A549 (cell line): ENCODE data around the gene VAV3.

ENCODE experiments used
- POLR2A ChIP-seq: IDR thresholded peaks from 2 replicates; pipeline ENCODE4 v1.6.1; 2012; ENCODE audit warnings: mild to moderate bottlenecking, low read length
- RNF2 ChIP-seq: fragments of 200-600 bp; sonication (generic); IDR thresholded peaks from 2 replicates; pipeline ENCODE4 v1.6.1; 2016; ENCODE audit warnings: low read depth, mild to moderate bottlenecking, antibody characterized with exemption, moderate library complexity, borderline replicate concordance

DNA sequence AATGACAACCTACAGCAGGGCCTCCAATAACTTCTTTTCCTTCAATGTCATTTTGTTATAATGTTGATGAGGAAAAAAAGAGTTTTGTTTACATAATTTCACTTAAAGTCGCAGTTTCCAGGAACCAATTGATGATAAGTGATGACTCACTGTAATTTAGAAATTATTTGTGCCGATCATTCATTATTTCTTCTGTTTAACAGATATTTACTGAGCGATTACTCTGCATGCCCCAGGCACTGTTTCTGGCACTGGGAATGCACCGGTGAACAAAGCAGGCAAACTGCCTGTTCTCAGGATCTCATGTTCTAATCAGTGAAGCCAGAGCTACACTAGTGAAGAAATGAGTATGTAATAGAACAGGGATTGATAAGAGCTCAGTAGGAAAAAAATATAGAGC, 420.7 kb downstream of the VAV3 start:
- TF ChIP-seq RNF2 = no peak
- TF ChIP-seq POLR2A = no peak
